ENCODE data around the gene HPS5. TPM values are rescaled to one million over a fixed set of nuclear protein-coding genes. Genes with fewer than 3 reads are reported as not detected.
"Not testable (repeated sequence)": the region's sequence is repeated elsewhere in the genome, so short reads cannot be mapped to it uniquely, and the experiment has no call there.

The HPS5 gene
- total RNA-seq, 4 donors from 2014 or later: 14.9 to 27.0 (median 22.6) TPM

GRCh38 chr11:18329196-18329870 is 7.4 kb upstream of the HPS5 start:
- Histone ChIP-seq H3K4me1 (peaks cover 33% of the 10 kb centered on the region), H3K27ac (no peak overlapping the region), H3K9me3 (no peaks in the 10 kb centered on the region), H3K36me3 (peaks cover 32% of the 10 kb centered on the region), H3K4me3 (no peak overlapping the region), H3K27me3 (no peaks in the 10 kb centered on the region)
- no peak for DNase-seq (ENCODE audit: low spot score in 2 of 2)
- TF ChIP-seq EP300 (IDR thresholded peaks at IDR 0.05) (no peak), CTCF (IDR thresholded peaks at IDR 0.05) (no peak), POLR2A (IDR thresholded peaks at IDR 0.05) (no peak)
- WGBS: 37% methylated on average over 5 of the region's 5 CpGs

GRCh38 chr11:18324381-18324780 is 2.4 kb upstream of the HPS5 start:
- no peak overlapping the region for H3K27ac ChIP-seq
- H3K9me3 ChIP-seq: no peaks in the 10 kb centered on the region
- no peaks in the 10 kb centered on the region for H3K27me3 ChIP-seq
- TF ChIP-seq EP300 (IDR thresholded peaks at IDR 0.05) (no peak), POLR2A (IDR thresholded peaks at IDR 0.05) (no peak), POLR2AphosphoS5 (IDR thresholded peaks at IDR 0.05) (no peak), CTCF (IDR thresholded peaks at IDR 0.05) (no peak)
- H3K4me1 ChIP-seq: peaks cover 58% of the 10 kb centered on the region
- 61% methylated on average over 1 of the region's 1 CpG for WGBS
- no peak for DNase-seq (ENCODE audit: low spot score in 2 of 2)
- H3K4me3 ChIP-seq: peak overlapping the region; percentile 94
- H3K36me3 ChIP-seq: peaks cover 3% of the 10 kb centered on the region

- H3K4me3 ChIP-seq: peak overlapping the region; percentile 94
- H3K36me3 ChIP-seq; DNase-seq (ENCODE audit: low spot score in 2 of 2); H3K27ac ChIP-seq; H3K9me3 ChIP-seq; H3K27me3 ChIP-seq: not testable (repeated sequence)
- peaks cover 53% of the 10 kb centered on the region for H3K4me1 ChIP-seq
- WGBS: 91% methylated on average over 11 of the region's 11 CpGs
These were observed 1.9 kb upstream of the HPS5 start for GRCh38 chr11:18323881-18324280.

GRCh38 chr11:18322818-18323570 is 1.1 kb upstream of the HPS5 start:
- Histone ChIP-seq H3K4me1 (peaks cover 49% of the 10 kb centered on the region), H3K9me3 (no peaks in the 10 kb centered on the region)
- WGBS: 12% methylated on average over 18 of the region's 18 CpGs

GRCh38 chr11:18321578-18321968 is 367 bp downstream of the HPS5 start:
- H3K4me1 ChIP-seq: peaks cover 49% of the 10 kb centered on the region
- H3K9me3 ChIP-seq: no peaks in the 10 kb centered on the region
- H3K36me3 ChIP-seq: no peaks in the 10 kb centered on the region
- peak overlapping the region; percentile 94 for H3K4me3 ChIP-seq
- TF ChIP-seq CTCF (IDR thresholded peaks at IDR 0.05) (no peak), EP300 (IDR thresholded peaks at IDR 0.05) (no peak), POLR2A (IDR thresholded peaks at IDR 0.05) (no peak), POLR2AphosphoS5 (IDR thresholded peaks at IDR 0.05) (no peak)
- no peak for DNase-seq (ENCODE audit: low spot score in 2 of 2)
- H3K27ac ChIP-seq: peak overlapping the region; percentile 99
- WGBS: 4% methylated on average over 4 of the region's 4 CpGs
- H3K27me3 ChIP-seq: no peaks in the 10 kb centered on the region

More at GRCh38 chr11:18322818-18323570, 1.1 kb upstream of the HPS5 start:
- H3K4me3 ChIP-seq: peak overlapping the region; percentile 94
- H3K36me3 ChIP-seq: no peaks in the 10 kb centered on the region
- peak overlapping the region; percentile 99 for H3K27ac ChIP-seq
- no peaks in the 10 kb centered on the region for H3K27me3 ChIP-seq
- no peak for DNase-seq (ENCODE audit: low spot score in 2 of 2)
- no peak for TF ChIP-seq EP300 (IDR thresholded peaks at IDR 0.05)
- no peak for TF ChIP-seq POLR2AphosphoS5 (IDR thresholded peaks at IDR 0.05)
- no peak for TF ChIP-seq POLR2A (IDR thresholded peaks at IDR 0.05)
- no peak for TF ChIP-seq CTCF (IDR thresholded peaks at IDR 0.05)
